Astrocyte (in vitro differentiated cells and primary cell): ENCODE results near the gene BCAR3.

Experiments
- CTCF ChIP-seq: IDR thresholded peaks from 2 replicates; pipeline ENCODE4 v1.5.1; 2011; ENCODE audit warnings: low read depth, mild to moderate bottlenecking, inconsistent platforms, low read length, moderate library complexity; ENCODE audit not compliant: insufficient read depth
- EZH2 ChIP-seq: IDR thresholded peaks from 2 replicates; pipeline ENCODE4 v1.6.1; 2012; ENCODE audit warnings: mild to moderate bottlenecking, low read length, inconsistent platforms; ENCODE audit not compliant: insufficient read depth

- TF ChIP-seq CTCF = no peak
- TF ChIP-seq EZH2 = no peak
These were observed 109.9 kb downstream of the BCAR3 start for GRCh38 chr1:93571623-93572310.
